Liver (tissue), 9 donors: ENCODE data around the gene HOXC6. TPM values are rescaled to one million over a fixed set of nuclear protein-coding genes. Genes with fewer than 3 reads are reported as not detected.

Experiments
- DNase-seq: peaks from one replicate; pipeline ENCODE4 v3.0.0-alpha.2; 2017; ENCODE audit warnings: low spot score
- H3K27ac ChIP-seq, 2 donors: one replicate each; pipeline ENCODE4 v1.7.0; 2013; ENCODE audit warnings: inconsistent platforms in 2 of 2, low read length in 2 of 2, control low read depth in 1 of 2, low read depth in 1 of 2, mild to moderate bottlenecking in 1 of 2
- H3K27me3 ChIP-seq, 4 donors: one replicate each; pipeline versions ENCODE4 v1.6.1 to v1.7.0; 2013; ENCODE audit warnings: low read length in 3 of 4, inconsistent platforms in 1 of 4, mild to moderate bottlenecking in 1 of 4, moderate library complexity in 1 of 4; ENCODE audit not compliant: control insufficient read depth in 4 of 4, insufficient read depth in 4 of 4
- H3K36me3 ChIP-seq, 4 donors: one replicate each; pipeline versions ENCODE4 v1.6.1 to v1.7.0; 2013; ENCODE audit warnings: low read length in 3 of 4, mild to moderate bottlenecking in 3 of 4, low read depth in 1 of 4, moderate library complexity in 1 of 4; ENCODE audit not compliant: control insufficient read depth in 4 of 4, insufficient read depth in 3 of 4
- H3K4me1 ChIP-seq, 4 donors: one replicate each; pipeline versions ENCODE4 v1.6.1 to v1.7.0; 2013; ENCODE audit warnings: low read length in 3 of 4, mild to moderate bottlenecking in 3 of 4, moderate library complexity in 1 of 4; ENCODE audit not compliant: control insufficient read depth in 4 of 4, insufficient read depth in 4 of 4
- H3K4me3 ChIP-seq, 3 donors: one replicate each; pipeline versions ENCODE4 v1.6.1 to v1.7.0; 2013; ENCODE audit warnings: low read length in 3 of 3, control low read depth in 1 of 3, low read depth in 1 of 3, mild to moderate bottlenecking in 1 of 3
- H3K9ac ChIP-seq, 2 donors: one replicate each; pipeline ENCODE4 v1.7.0; 2013; ENCODE audit warnings: low read length in 2 of 2, mild to moderate bottlenecking in 2 of 2, moderate library complexity in 2 of 2, control low read depth in 1 of 2, low read depth in 1 of 2
- H3K9me3 ChIP-seq, 4 donors: one replicate each; pipeline versions ENCODE4 v1.6.1 to v1.7.0; 2013; ENCODE audit warnings: low read length in 3 of 4; ENCODE audit not compliant: control insufficient read depth in 4 of 4
- ATF3 ChIP-seq: IDR thresholded peaks from 2 replicates; pipeline ENCODE4 v1.6.1; 2016; ENCODE audit warnings: antibody characterized with exemption
- CTCF ChIP-seq: fragments of 150-350 bp; IDR thresholded peaks from 2 replicates; pipeline ENCODE4 v1.5.1; 2017; ENCODE audit warnings: improper control_type of control experiment, low read depth, low read length; ENCODE audit not compliant: missing input control
- FOXA2 ChIP-seq: IDR thresholded peaks from 2 replicates; pipeline ENCODE4 v1.6.1; 2016; ENCODE audit warnings: antibody characterized with exemption
- HNF4A ChIP-seq, 2 donors: conservative IDR thresholded peaks; 2 replicates each; pipeline ENCODE4 v1.6.1; 2016; ENCODE audit warnings: antibody characterized with exemption in 2 of 2, mild to moderate bottlenecking in 2 of 2
- JUND ChIP-seq, 2 donors: IDR thresholded peaks; 2 replicates each; pipeline ENCODE4 v1.6.1; 2016; ENCODE audit warnings: antibody characterized with exemption in 2 of 2
- NR2F2 ChIP-seq: IDR thresholded peaks from 2 replicates; pipeline ENCODE4 v1.6.1; 2016; ENCODE audit warnings: antibody characterized with exemption
- RAD21 ChIP-seq, 2 donors: IDR thresholded peaks; 2 replicates each; pipeline ENCODE4 v1.6.1; 2016; ENCODE audit warnings: antibody characterized with exemption in 2 of 2, mild to moderate bottlenecking in 2 of 2
- REST ChIP-seq: IDR thresholded peaks from 2 replicates; pipeline ENCODE4 v1.6.1; 2016; ENCODE audit warnings: antibody characterized with exemption, mild to moderate bottlenecking
- SP1 ChIP-seq: IDR thresholded peaks from 2 replicates; pipeline ENCODE4 v1.6.1; 2018; ENCODE audit warnings: antibody characterized with exemption, mild to moderate bottlenecking
- WGBS: extraction: QIAGEN DNeasy Blood & Tissue Kit; methylation state at CpG from one replicate; pipeline ENCODE4 v1.1.7; 2013; 5-methylcytosine and 5-hydroxymethylcytosine counted together
- polyA plus RNA-seq, 2 donors: library from polyadenylated mRNA; stranded (reverse) in 1 of 2; unstranded in 1 of 2; fragments of 200-250 nt in 1 of 2; fragments of >200 nt in 1 of 2; fragmentation: Nextera tagmentation in 1 of 2; extraction: Ambion mirVana in 1 of 2; gene quantifications; one replicate each; pipeline versions ENCODE4 v1.2.1 to v1.2.3, GENCODE V29; 2013 to 2015
- total RNA-seq, 2 donors: library from RNA; depleted of rRNA; stranded (reverse); fragments of >200 nt; gene quantifications; one replicate each; pipeline ENCODE4 v1.2.3, GENCODE V29; 2014
- donor health status: healthy.
- donor health status: healthy.
- donor health status: healthy.
- donor health status: healthy.
- donor health status: healthy.

HOXC6 gene
- total and polyA plus RNA-seq, 4 donors, result 0.33 TPM; not detected in 3

GRCh38 chr12:54005853-54006558, 22.2 kb upstream of the HOXC6 start:
- peak; percentile 86 for DNase-seq
- peak overlapping the region in 1 of 2 donors; percentile 67 for H3K9ac ChIP-seq
- H3K4me3 ChIP-seq, result peak overlapping the region in 2 of 3 donors; percentile 30 to 39
- no peaks in the 10 kb centered on the region for H3K9me3 ChIP-seq
- no peak overlapping the region for H3K27ac ChIP-seq
- WGBS, result 3% methylated on average over 39 of the region's 39 CpGs
- TF ChIP-seq ATF3 (no peak), CTCF (peak; percentile 97), RAD21 (IDR thresholded peaks at IDR 0.05) (peak; percentile 91 to 92)
- peaks cover 0 to 15% (median 9%) of the 10 kb centered on the region in 4 donors for H3K4me1 ChIP-seq
- peaks cover 5 to 53% (median 12%) of the 10 kb centered on the region in 4 donors for H3K27me3 ChIP-seq
- H3K36me3 ChIP-seq, result no peaks in the 10 kb centered on the region

GRCh38 chr12:54006559-54007220, 21.6 kb upstream of the HOXC6 start:
- H3K27ac ChIP-seq, result no peak overlapping the region

More at GRCh38 chr12:54006559-54007220, 21.6 kb upstream of the HOXC6 start:
- Histone ChIP-seq H3K9ac (peak overlapping the region in 1 of 2 donors; percentile 67), H3K27me3 (peaks cover under 1 to 51% (median 15%) of the 10 kb centered on the region in 4 donors), H3K9me3 (no peaks in the 10 kb centered on the region), H3K4me1 (peaks cover 0 to 15% (median 9%) of the 10 kb centered on the region in 4 donors), H3K36me3 (no peaks in the 10 kb centered on the region), H3K4me3 (peak overlapping the region in 1 of 3 donors; percentile 30)
- DNase-seq, result no peak
- TF ChIP-seq NR2F2 (no peak), CTCF (no peak), FOXA2 (no peak), JUND (IDR thresholded peaks at IDR 0.05) (no peak), REST (no peak), HNF4A (conservative IDR thresholded peaks at IDR 0.05) (no peak), SP1 (no peak)
- WGBS, result 10% methylated on average over 22 of the region's 22 CpGs
